Activated B cell treated with CpG ODN at 0.5 μM for 24 hours (primary cell): ENCODE measurements around the gene RNF168. TPM values are rescaled to one million over a fixed set of nuclear protein-coding genes. Genes with fewer than 3 reads are reported as not detected.
"Not testable (repeated sequence)": the region's sequence is repeated elsewhere in the genome, so short reads cannot be mapped to it uniquely, and the experiment has no call there.

Experiments
- ATAC-seq: fragments of 200-7000 bp; cut with Tn5 transposase; one replicate; pipeline ENCODE4 v1.10.0; 2021; ENCODE audit warnings: low read depth, mild to moderate bottlenecking, moderate library complexity
- CTCF ChIA-PET: fragments of 350-600 bp; sonication (Branson Sonifier 250); formaldehyde crosslinking; loops from one replicate; lab custom pipeline; 2021; ENCODE audit warnings: antibody characterized with exemption; lab: Charles Lee
- POLR2A ChIA-PET: fragments of 350-600 bp; sonication (Branson Sonifier 250); formaldehyde crosslinking; loops from one replicate; lab custom pipeline; 2021; ENCODE audit warnings: antibody characterized with exemption; lab: Charles Lee
- DNase-seq: peaks from one replicate; pipeline ENCODE4 v3.0.0; 2022
- H3K27ac Mint-ChIP-seq: one replicate; pipeline ENCODE4 v1.8.0; 2020; ENCODE audit warnings: mixed read lengths
- H3K27me3 Mint-ChIP-seq: one replicate; pipeline ENCODE4 v1.8.0; 2021; ENCODE audit warnings: mixed read lengths
- H3K36me3 Mint-ChIP-seq: one replicate; pipeline ENCODE4 v1.8.0; 2021; ENCODE audit warnings: low read depth, mixed read lengths
- H3K4me1 Mint-ChIP-seq: one replicate; pipeline ENCODE4 v1.8.0; 2021; ENCODE audit warnings: mixed read lengths
- H3K4me3 Mint-ChIP-seq: one replicate; pipeline ENCODE4 v1.8.0; 2020; ENCODE audit warnings: mild to moderate bottlenecking, mixed read lengths
- H3K9me3 Mint-ChIP-seq: one replicate; pipeline ENCODE4 v1.8.0; 2020; ENCODE audit warnings: mixed read lengths
- intact Hi-C: fragments of 100-400 bp; cut with micrococcal nuclease; formaldehyde crosslinking; loops from one replicate; pipeline ENCODE4 v1.15.1; 2024
- total RNA-seq: library from RNA; stranded (reverse); gene quantifications from 2 replicates; pipeline ENCODE4 v1.2.3, GENCODE V29; 2022
- TF ChIP-seq, protein P1 (sequence below): fragments of 200-600 bp; IDR thresholded peaks from one replicate; pipeline ENCODE4 v1.8.0; 2022; ENCODE audit warnings: antibody characterized with exemption, mild to moderate bottlenecking

Gene RNF168, protein sequence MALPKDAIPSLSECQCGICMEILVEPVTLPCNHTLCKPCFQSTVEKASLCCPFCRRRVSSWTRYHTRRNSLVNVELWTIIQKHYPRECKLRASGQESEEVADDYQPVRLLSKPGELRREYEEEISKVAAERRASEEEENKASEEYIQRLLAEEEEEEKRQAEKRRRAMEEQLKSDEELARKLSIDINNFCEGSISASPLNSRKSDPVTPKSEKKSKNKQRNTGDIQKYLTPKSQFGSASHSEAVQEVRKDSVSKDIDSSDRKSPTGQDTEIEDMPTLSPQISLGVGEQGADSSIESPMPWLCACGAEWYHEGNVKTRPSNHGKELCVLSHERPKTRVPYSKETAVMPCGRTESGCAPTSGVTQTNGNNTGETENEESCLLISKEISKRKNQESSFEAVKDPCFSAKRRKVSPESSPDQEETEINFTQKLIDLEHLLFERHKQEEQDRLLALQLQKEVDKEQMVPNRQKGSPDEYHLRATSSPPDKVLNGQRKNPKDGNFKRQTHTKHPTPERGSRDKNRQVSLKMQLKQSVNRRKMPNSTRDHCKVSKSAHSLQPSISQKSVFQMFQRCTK
- total RNA-seq, result 24.5 and 27.8 TPM in 2 replicates

DNA sequence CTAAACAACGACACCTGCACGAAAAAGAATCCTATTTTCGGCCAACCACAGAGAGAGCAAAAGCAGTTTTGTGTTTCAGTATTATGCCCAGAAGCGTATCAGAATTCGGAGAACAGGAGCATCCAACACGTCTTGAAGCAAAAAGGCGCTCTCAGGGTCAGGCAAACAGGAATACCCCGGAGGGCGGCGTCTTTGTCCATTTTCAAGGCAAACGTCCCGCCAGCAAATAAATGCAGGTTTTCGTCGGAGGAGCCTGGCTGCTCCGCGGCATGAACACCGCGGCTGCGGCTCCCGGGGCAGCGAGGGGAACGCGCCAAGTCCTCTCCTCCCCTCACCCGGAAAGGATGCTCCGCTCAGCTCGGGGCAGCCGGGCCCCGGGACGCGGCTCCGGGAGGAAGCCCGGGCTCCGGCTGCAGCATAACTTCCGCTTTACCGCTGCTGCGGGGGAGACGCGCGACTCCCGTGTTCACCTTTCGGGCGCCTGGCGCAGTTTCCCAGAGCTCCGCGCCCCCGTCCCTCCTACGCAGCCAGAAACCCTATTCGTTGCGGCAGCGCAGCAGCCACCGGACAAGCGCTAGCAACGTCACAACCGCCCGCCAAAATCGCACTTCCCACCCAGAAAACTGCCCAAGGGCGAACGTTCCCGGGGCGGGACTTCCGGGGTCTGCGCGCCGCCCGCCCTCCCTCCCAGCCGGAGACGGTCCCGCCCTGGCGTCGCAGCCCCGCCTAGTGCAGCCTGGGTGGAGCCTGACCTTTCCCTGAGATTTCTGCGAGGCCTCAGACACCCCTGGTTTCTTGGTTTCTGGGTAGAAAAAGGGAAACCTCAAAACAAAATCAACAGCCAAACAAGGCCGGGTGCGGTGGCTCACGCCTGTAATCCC lies at the start of gene RNF168:
RNF168 (minus strand) TSS at position 573 of the 881 bp plus-strand sequence. CDS start 595 bp downstream, outside the sequence.
- Mint-ChIP-seq H3K4me1 (peaks cover 35% of the 10 kb centered on the region), H3K27ac (peak within 1 kb of the TSS; percentile 90), H3K9me3 (peaks cover 13% of the 10 kb centered on the region), H3K27me3 (no peaks in the 10 kb centered on the region), H3K4me3 (peak within 1 kb of the TSS; percentile 98), H3K36me3 (peaks cover 23% of the 10 kb centered on the region)
- TF ChIP-seq, protein P1, sequence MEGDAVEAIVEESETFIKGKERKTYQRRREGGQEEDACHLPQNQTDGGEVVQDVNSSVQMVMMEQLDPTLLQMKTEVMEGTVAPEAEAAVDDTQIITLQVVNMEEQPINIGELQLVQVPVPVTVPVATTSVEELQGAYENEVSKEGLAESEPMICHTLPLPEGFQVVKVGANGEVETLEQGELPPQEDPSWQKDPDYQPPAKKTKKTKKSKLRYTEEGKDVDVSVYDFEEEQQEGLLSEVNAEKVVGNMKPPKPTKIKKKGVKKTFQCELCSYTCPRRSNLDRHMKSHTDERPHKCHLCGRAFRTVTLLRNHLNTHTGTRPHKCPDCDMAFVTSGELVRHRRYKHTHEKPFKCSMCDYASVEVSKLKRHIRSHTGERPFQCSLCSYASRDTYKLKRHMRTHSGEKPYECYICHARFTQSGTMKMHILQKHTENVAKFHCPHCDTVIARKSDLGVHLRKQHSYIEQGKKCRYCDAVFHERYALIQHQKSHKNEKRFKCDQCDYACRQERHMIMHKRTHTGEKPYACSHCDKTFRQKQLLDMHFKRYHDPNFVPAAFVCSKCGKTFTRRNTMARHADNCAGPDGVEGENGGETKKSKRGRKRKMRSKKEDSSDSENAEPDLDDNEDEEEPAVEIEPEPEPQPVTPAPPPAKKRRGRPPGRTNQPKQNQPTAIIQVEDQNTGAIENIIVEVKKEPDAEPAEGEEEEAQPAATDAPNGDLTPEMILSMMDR, result no peak
- ATAC-seq (peak; percentile 85), DNase-seq (peak; percentile 86)
- CTCF ChIA-PET, result interaction anchor here (1.0 to 2.9 kb wide), 2 partner anchors 19 to 25 kb away, joined by 4 to 11 read pairs; no protein-coding TSS in a partner anchor
- POLR2A ChIA-PET, result interaction anchor here (0.5 to 2.5 kb wide), 9 partner anchors 25 to 216 kb away, joined by 3 to 14 read pairs (median 5); partner anchors contain the start of genes DYNLT2B, FBXO45, PCYT1A and UBXN7
- intact Hi-C loops, result loop anchor here (1.0 to 5.0 kb wide), 10 partner anchors 25 to 364 kb away; partner anchors contain the start of genes CEP19, DYNLT2B, FBXO45 and PIGX

DNA sequence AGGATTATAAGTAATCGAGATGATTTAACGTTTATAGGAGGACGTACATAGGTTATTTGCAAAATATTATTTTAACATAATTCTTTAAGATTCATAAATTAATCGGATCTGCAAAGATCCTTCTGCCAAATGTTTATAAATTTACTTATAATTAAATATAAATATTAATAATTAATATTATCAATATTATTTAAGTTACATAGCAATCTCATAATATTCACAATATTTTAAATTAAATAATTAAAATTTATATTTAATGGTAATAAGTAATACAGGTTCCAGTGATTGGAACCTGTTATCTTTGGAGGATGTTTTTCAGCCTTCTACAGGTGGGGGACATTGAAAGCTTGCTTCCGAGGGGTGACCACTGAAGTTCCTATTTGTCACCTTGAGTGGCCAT lies 48.7 kb upstream of the RNF168 start:
- POLR2A ChIA-PET, result no interaction called here
- no peak for DNase-seq
- intact Hi-C loops, result no loop called here
- no peak overlapping the region for H3K4me3 Mint-ChIP-seq
- H3K36me3 Mint-ChIP-seq, result peaks cover 2% of the 10 kb centered on the region
- no peak overlapping the region for H3K27ac Mint-ChIP-seq
- CTCF ChIA-PET, result interaction anchor here (0.9 kb wide), 1 partner anchor 30 kb away, joined by 3 read pairs; no protein-coding TSS in a partner anchor
- H3K9me3 Mint-ChIP-seq, result peaks cover 6% of the 10 kb centered on the region
- ATAC-seq, result no peak
- TF ChIP-seq, protein P1, result no peak
- H3K4me1 Mint-ChIP-seq, result peaks cover 27% of the 10 kb centered on the region
- no peaks in the 10 kb centered on the region for H3K27me3 Mint-ChIP-seq

DNA sequence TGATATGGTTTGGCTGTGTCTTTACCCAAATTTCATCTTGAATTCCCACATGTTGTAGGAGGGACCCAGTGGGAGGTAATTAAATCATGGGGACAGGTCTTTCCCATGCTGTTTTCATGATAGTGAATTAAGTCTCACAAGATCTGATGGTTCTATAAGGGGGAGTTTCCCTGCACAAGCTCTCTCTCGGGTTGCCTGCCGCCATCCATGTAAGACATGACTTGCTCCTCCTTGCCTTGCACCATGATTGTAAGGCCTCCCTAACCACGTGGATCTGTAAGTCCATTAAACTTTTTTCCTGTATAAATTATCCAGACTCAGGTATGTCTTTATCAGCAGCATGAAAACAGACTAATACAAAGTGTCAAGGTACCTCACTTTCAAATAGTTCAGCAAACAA lies 46.6 kb upstream of the RNF168 start:
- H3K4me3 Mint-ChIP-seq, intact Hi-C loops, H3K27ac Mint-ChIP-seq, CTCF ChIA-PET, POLR2A ChIA-PET, H3K36me3 Mint-ChIP-seq, ATAC-seq, H3K27me3 Mint-ChIP-seq, H3K9me3 Mint-ChIP-seq, DNase-seq: not testable (repeated sequence)
- H3K4me1 Mint-ChIP-seq, result peaks cover 22% of the 10 kb centered on the region

DNA sequence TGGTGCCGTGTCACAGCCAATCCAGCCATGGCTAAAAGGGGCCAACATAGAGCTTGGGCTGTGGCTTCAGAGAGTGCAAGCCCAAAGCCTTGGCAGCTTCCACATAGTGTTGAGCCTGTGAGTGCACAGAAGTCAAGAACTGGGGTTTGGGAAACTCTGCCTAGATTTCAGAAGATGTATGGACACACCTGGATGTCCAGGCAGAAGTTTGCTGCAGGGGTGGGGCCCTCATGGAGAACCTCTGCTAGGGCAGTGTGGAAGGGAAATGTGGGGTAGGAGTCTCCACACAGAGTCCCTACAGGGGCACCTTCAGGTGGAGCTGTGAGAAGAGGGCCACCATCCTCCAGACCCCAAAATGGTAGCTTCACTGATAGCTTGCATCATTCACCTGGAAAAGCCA lies 45.7 kb upstream of the RNF168 start:
- DNase-seq, H3K27ac Mint-ChIP-seq, H3K9me3 Mint-ChIP-seq, ATAC-seq, intact Hi-C loops, POLR2A ChIA-PET, H3K36me3 Mint-ChIP-seq, H3K27me3 Mint-ChIP-seq, H3K4me3 Mint-ChIP-seq: not testable (repeated sequence)
- H3K4me1 Mint-ChIP-seq, result peaks cover 13% of the 10 kb centered on the region
- CTCF ChIA-PET, result interaction anchor here (0.9 kb wide), 1 partner anchor 495 kb away, joined by 4 read pairs; no protein-coding TSS in a partner anchor

DNA sequence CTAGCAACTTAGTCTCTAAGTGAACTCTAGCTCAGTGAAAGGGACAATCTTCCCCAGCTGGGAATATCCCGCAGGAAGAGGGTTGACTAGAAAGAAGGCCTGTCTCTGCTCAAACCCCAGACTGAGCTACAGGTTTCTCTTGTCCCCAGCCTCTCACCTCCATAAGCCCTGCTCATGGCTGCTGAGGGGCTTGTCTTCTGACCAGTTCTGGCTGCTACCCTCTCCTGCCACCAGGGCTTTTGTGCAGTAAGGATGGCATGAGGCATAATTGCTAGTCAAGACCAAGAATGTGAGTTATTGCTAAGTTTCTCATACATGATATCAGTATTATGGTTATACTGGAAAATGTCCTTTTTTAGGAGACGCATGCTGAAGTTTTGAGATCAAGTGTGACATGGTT lies 43.5 kb upstream of the RNF168 start:
- ChIA-PET POLR2A (no interaction called here), CTCF (no interaction called here)
- no peak for ATAC-seq
- no peak overlapping the region for H3K27ac Mint-ChIP-seq
- peaks cover 6% of the 10 kb centered on the region for H3K9me3 Mint-ChIP-seq
- no peaks in the 10 kb centered on the region for H3K27me3 Mint-ChIP-seq
- TF ChIP-seq, protein P1, result no peak
- intact Hi-C loops, result no loop called here
- H3K4me1 Mint-ChIP-seq, result no peaks in the 10 kb centered on the region
- no peak overlapping the region for H3K4me3 Mint-ChIP-seq
- H3K36me3 Mint-ChIP-seq, result peaks cover 2% of the 10 kb centered on the region
- no peak for DNase-seq
